A549 (cell line): ENCODE measurements around the gene KPTN. TPM values are rescaled to one million over a fixed set of nuclear protein-coding genes. Genes with fewer than 3 reads are reported as not detected.
A peak's percentile ranks its signal among the peaks of the same experiment; 100 is the strongest.
"Not testable (repeated sequence)": the region's sequence is repeated elsewhere in the genome, so short reads cannot be mapped to it uniquely, and the experiment has no call there.

ENCODE experiments used
- ATAC-seq, 2 experiments: fragments of 200-7000 bp in 1 of 2; fragments of >200 bp in 1 of 2; cut with Nextera tagmentation in 1 of 2; cut with Tn5 transposase in 1 of 2; 3 replicates each; pipeline versions ENCODE4 v1.8.0 to v1.9.1; 2018 to 2020; ENCODE audit warnings: mild to moderate bottlenecking in 1 of 2, moderate library complexity in 1 of 2
- CTCF ChIA-PET: fragments of 300-600 bp; sonication (Branson Sonifier 250); formaldehyde crosslinking; extraction: SDS; loops from one replicate; lab custom pipeline; 2021; ENCODE audit warnings: antibody characterized with exemption, inconsistent platforms; lab: Yijun Ruan, JAX
- POLR2A ChIA-PET: fragments of 350-600 bp; formaldehyde crosslinking; extraction: SDS; loops from one replicate; lab custom pipeline; 2021; ENCODE audit warnings: antibody characterized with exemption, inconsistent platforms; lab: Yijun Ruan, JAX
- DNase-seq, 2 experiments: peaks; one replicate each; pipeline versions ENCODE4 v3.0.0 to v3.0.0-alpha.2; 2011 to 2016; ENCODE audit warnings: low read depth in 1 of 2, low spot score in 1 of 2
- FAIRE-seq: peaks from 2 replicates; lab custom pipeline; 2011; peaks lifted over from hg19 to GRCh38; lab: Jason Lieb, UNC
- H3K27ac ChIP-seq, 2 experiments: fragments of >200 bp; sonication (Bioruptor Twin); formaldehyde crosslinking; 3 replicates each; pipeline ENCODE4 v1.5.1; 2016 to 2017
- H3K4me1 ChIP-seq: fragments of >200 bp; sonication (Bioruptor Twin); formaldehyde crosslinking; 3 replicates; pipeline ENCODE4 v1.6.1; 2016
- H3K4me2 ChIP-seq: fragments of >200 bp; sonication (Bioruptor Twin); formaldehyde crosslinking; 3 replicates; pipeline ENCODE4 v1.6.1; 2016
- H3K4me3 ChIP-seq: fragments of >200 bp; sonication (Bioruptor Twin); formaldehyde crosslinking; 3 replicates; pipeline ENCODE4 v1.5.1; 2016
- H3K9me3 ChIP-seq: fragments of >200 bp; sonication (Bioruptor Twin); formaldehyde crosslinking; 3 replicates; pipeline ENCODE4 v1.6.1; 2016
- BHLHE40 ChIP-seq: IDR thresholded peaks from 2 replicates; pipeline ENCODE4 v1.6.1; 2012; ENCODE audit warnings: low read depth, low read length, inconsistent platforms
- CBX2 ChIP-seq: fragments of 200-600 bp; sonication (generic); IDR thresholded peaks from 2 replicates; pipeline ENCODE4 v1.6.1; 2016; ENCODE audit warnings: low read depth, mild to moderate bottlenecking, borderline replicate concordance
- CHD2 ChIP-seq: fragments of 150-350 bp; IDR thresholded peaks from 2 replicates; pipeline ENCODE4 v1.6.1; 2014; ENCODE audit warnings: low read length; ENCODE audit not compliant: partially characterized antibody
- FOSL2 ChIP-seq, 2 experiments: fragments of 450-650 bp in 1 of 2; fragments of >200 bp in 1 of 2; sonication (Bioruptor Twin) in 1 of 2; formaldehyde crosslinking; IDR thresholded peaks; 2 replicates each; pipeline versions ENCODE4 v1.5.0 to v1.6.1; 2016 to 2020; ENCODE audit warnings: mild to moderate bottlenecking in 1 of 2, moderate library complexity in 1 of 2
- HOXA7 ChIP-seq: fragments of 250-450 bp; sonication (Bioruptor Pico); IDR thresholded peaks from 2 replicates; pipeline ENCODE4 v1.5.0; 2020; ENCODE audit warnings: mild to moderate bottlenecking, moderate library complexity
- KDM5A ChIP-seq: fragments of 200-600 bp; sonication (generic); IDR thresholded peaks from 2 replicates; pipeline ENCODE4 v1.6.1; 2016; ENCODE audit warnings: antibody characterized with exemption, mild to moderate bottlenecking
- MAZ ChIP-seq: fragments of 150-350 bp; IDR thresholded peaks from 2 replicates; pipeline ENCODE4 v1.6.1; 2014; ENCODE audit warnings: antibody characterized with exemption, low read depth, low read length, borderline replicate concordance
- NPAS2 ChIP-seq: fragments of 250-450 bp; sonication (Bioruptor Pico); IDR thresholded peaks from 2 replicates; pipeline ENCODE4 v1.8.0; 2022; ENCODE audit warnings: mild to moderate bottlenecking, moderate library complexity, borderline replicate concordance
- PHF8 ChIP-seq: fragments of 200-600 bp; sonication (generic); IDR thresholded peaks from 2 replicates; pipeline ENCODE4 v1.6.1; 2016; ENCODE audit warnings: low read depth, mild to moderate bottlenecking, antibody characterized with exemption, moderate library complexity, borderline replicate concordance
- POLR2A ChIP-seq: IDR thresholded peaks from 2 replicates; pipeline ENCODE4 v1.6.1; 2012; ENCODE audit warnings: mild to moderate bottlenecking, low read length
- POLR2AphosphoS2 ChIP-seq: conservative IDR thresholded peaks from 2 replicates; pipeline ENCODE4 v1.6.1; 2012; ENCODE audit warnings: low read length, improper control_type of control experiment, inconsistent platforms
- RFX5 ChIP-seq: fragments of 450-650 bp; IDR thresholded peaks from 2 replicates; pipeline ENCODE4 v1.7.1; 2014; ENCODE audit warnings: antibody characterized with exemption, mild to moderate bottlenecking, moderate library complexity
- SMC3 ChIP-seq: fragments of >200 bp; sonication (Bioruptor Twin); formaldehyde crosslinking; IDR thresholded peaks from 3 replicates; pipeline ENCODE4 v1.6.1; 2018; ENCODE audit warnings: inconsistent platforms
- TFCP2L1 ChIP-seq: fragments of 250-450 bp; sonication (Bioruptor Pico); IDR thresholded peaks from 2 replicates; pipeline ENCODE4 v1.5.0; 2021; ENCODE audit warnings: mild to moderate bottlenecking
- TP53 ChIP-seq: fragments of 250-450 bp; sonication (Bioruptor Pico); IDR thresholded peaks from 2 replicates; pipeline ENCODE4 v1.5.0; 2021; ENCODE audit warnings: mild to moderate bottlenecking, moderate library complexity
- ZSCAN20 ChIP-seq: fragments of 250-450 bp; sonication (Bioruptor Pico); IDR thresholded peaks from 2 replicates; pipeline ENCODE4 v1.8.0; 2022; ENCODE audit warnings: mild to moderate bottlenecking, moderate library complexity
- WGBS: methylation state at CpG from one replicate; pipeline ENCODE4 v1.1.6; 2017; ENCODE audit errors: missing lambda C conversion rate; 5-methylcytosine and 5-hydroxymethylcytosine counted together
- polyA plus RNA-seq, 4 experiments: library from polyadenylated mRNA; depleted of rRNA in 3 of 4; stranded (reverse); fragments of >200 nt; fragmentation: RNase III in 1 of 4; extraction: RNeasy Plus Mini Kit Qiagen cat#74134 plus additional on column Dnase treatment in 1 of 4; gene quantifications; 2 replicates in 3 of 4; 3 replicates in 1 of 4; pipeline ENCODE4 v1.2.3, GENCODE V29; 2011 to 2017
- TF ChIP-seq, protein P1 (sequence below): IDR thresholded peaks from 2 replicates; pipeline ENCODE4 v1.6.1; 2012
- TF ChIP-seq, protein P2 (sequence below): IDR thresholded peaks from 2 replicates; pipeline ENCODE4 v1.6.1; 2012
- TF ChIP-seq, protein P3 (sequence below): fragments of 200-600 bp; sonication (generic); IDR thresholded peaks from 2 replicates; pipeline ENCODE4 v1.6.1; 2016; ENCODE audit warnings: antibody characterized with exemption, mild to moderate bottlenecking, moderate library complexity
- TF ChIP-seq, protein P4 (sequence below): fragments of 250-450 bp; sonication (Bioruptor Pico); IDR thresholded peaks from 2 replicates; pipeline ENCODE4 v1.5.0; 2021; ENCODE audit warnings: mild to moderate bottlenecking, moderate library complexity, borderline replicate concordance
- TF ChIP-seq, protein P5 (sequence below): fragments of >200 bp; sonication (Bioruptor Twin); formaldehyde crosslinking; IDR thresholded peaks from 3 replicates; pipeline ENCODE4 v1.6.1; 2016

Gene KPTN
- polyA plus RNA-seq, 2 of the 4 experiments (the other 2 are of a cell fraction) = 10.6 to 20.6 TPM

DNA sequence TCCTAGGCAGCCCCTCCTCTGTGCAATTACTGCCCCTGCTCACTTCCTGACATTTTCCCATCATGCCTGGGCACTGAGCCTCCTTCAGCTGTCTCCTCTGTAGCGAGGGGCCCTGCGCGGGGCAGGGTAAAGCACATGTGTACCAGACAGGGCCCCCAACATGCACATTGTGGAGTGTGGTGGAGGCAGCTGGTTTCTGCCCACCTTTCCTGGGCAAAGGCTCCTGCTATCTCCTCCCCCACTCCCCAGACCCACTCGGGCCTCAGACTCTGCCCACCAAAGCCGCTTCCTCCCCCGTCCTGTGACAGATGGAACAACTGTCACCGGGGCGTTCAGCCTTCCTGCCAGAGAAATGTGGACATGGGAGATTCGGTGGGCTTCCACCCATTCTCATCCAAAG, 2.9 kb upstream of the KPTN start (continued):
- TF ChIP-seq, protein P1, sequence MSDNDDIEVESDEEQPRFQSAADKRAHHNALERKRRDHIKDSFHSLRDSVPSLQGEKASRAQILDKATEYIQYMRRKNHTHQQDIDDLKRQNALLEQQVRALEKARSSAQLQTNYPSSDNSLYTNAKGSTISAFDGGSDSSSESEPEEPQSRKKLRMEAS = no peak
- TF ChIP-seq, protein P2, sequence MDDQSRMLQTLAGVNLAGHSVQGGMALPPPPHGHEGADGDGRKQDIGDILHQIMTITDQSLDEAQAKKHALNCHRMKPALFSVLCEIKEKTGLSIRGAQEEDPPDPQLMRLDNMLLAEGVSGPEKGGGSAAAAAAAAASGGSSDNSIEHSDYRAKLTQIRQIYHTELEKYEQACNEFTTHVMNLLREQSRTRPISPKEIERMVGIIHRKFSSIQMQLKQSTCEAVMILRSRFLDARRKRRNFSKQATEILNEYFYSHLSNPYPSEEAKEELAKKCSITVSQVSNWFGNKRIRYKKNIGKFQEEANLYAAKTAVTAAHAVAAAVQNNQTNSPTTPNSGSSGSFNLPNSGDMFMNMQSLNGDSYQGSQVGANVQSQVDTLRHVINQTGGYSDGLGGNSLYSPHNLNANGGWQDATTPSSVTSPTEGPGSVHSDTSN = no peak

DNA sequence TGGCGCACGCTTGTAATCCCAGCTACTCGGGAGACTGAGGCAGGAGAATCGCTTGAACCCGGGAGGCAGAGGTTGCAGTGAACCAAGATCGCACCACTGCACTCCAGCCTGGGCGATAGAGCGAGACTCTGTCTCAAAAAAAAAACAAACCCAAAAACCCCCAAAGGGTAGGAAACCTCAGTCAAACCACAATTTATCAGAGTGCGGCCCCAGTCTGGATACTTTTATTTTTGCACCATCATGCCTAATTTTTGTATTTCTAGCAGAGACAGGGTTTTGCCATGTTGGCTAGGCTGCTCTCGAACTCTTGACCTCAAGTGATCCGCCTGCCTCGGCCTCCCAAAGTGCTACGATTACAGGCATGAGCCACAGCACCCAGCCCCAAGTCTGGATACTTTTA, 2.2 kb upstream of the KPTN start:
- not testable (repeated sequence) for FAIRE-seq
- 94% methylated on average over 13 of the region's 13 CpGs for WGBS

DNA sequence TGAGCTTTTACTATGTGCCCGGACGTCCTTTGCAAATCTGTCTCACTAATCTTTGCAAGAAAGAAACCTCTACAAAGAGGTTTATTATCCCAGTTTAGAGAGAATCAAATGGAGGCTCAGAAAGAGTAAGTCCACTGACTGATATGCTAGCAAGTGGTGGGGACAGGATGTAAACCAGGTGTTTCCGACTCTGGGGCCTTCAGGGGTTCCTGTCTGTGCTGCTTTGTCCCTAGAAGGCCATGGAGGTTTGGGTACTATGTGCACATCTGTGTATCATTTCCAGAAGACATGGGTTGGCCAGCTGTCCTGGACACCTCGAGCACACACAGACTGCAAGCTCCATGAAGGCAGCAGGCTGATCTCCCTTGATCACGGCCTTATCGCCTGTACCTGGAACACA, 1.2 kb upstream of the KPTN start:
- Histone ChIP-seq H3K4me1 (peaks cover 12% of the 10 kb centered on the region; the same call in 2 of the 3 replicates), H3K4me2 (peak overlapping the region; percentile 71), H3K27ac (peak overlapping the region in 1 of 2 experiments; percentile 97; a peak in 1 of 6 replicates), H3K9me3 (no peaks in the 10 kb centered on the region), H3K4me3 (no peak overlapping the region)
- TF ChIP-seq MAZ (no peak), BHLHE40 (no peak), FOSL2 (IDR thresholded peaks at IDR 0.05) (no peak), FOSL2 (CRISPR knock-in tag; IDR thresholded peaks at IDR 0.05) (no peak), KDM5A (no peak), POLR2AphosphoS2 (no peak), TFCP2L1 (no peak), PHF8 (no peak), TP53 (no peak), CHD2 (no peak), SMC3 (no peak)
- TF ChIP-seq, protein P3, sequence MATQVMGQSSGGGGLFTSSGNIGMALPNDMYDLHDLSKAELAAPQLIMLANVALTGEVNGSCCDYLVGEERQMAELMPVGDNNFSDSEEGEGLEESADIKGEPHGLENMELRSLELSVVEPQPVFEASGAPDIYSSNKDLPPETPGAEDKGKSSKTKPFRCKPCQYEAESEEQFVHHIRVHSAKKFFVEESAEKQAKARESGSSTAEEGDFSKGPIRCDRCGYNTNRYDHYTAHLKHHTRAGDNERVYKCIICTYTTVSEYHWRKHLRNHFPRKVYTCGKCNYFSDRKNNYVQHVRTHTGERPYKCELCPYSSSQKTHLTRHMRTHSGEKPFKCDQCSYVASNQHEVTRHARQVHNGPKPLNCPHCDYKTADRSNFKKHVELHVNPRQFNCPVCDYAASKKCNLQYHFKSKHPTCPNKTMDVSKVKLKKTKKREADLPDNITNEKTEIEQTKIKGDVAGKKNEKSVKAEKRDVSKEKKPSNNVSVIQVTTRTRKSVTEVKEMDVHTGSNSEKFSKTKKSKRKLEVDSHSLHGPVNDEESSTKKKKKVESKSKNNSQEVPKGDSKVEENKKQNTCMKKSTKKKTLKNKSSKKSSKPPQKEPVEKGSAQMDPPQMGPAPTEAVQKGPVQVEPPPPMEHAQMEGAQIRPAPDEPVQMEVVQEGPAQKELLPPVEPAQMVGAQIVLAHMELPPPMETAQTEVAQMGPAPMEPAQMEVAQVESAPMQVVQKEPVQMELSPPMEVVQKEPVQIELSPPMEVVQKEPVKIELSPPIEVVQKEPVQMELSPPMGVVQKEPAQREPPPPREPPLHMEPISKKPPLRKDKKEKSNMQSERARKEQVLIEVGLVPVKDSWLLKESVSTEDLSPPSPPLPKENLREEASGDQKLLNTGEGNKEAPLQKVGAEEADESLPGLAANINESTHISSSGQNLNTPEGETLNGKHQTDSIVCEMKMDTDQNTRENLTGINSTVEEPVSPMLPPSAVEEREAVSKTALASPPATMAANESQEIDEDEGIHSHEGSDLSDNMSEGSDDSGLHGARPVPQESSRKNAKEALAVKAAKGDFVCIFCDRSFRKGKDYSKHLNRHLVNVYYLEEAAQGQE = no peak
- FAIRE-seq (no peak), ATAC-seq (no peak), DNase-seq (no peak)
- ChIA-PET POLR2A (no interaction called here), CTCF (interaction anchor here (0.9 to 5.8 kb wide), 17 partner anchors 9 to 229 kb away, joined by 3 to 84 read pairs (median 9); partner anchors contain the start of genes DHX34, EHD2 and NAPA)
- WGBS = 94% methylated on average over 6 of the region's 6 CpGs

More for the DNA sequence above, 2.2 kb upstream of the KPTN start:
- H3K4me1 ChIP-seq = peaks cover 12% of the 10 kb centered on the region; the same call in 2 of the 3 replicates
- not testable (repeated sequence) for H3K27ac ChIP-seq, ATAC-seq, DNase-seq, H3K9me3 ChIP-seq, H3K4me2 ChIP-seq, H3K4me3 ChIP-seq
- CTCF ChIA-PET = interaction anchor here (0.9 to 5.8 kb wide), 3 partner anchors 9 to 50 kb away, joined by 3 to 84 read pairs (median 30); partner anchors contain the start of gene NAPA
- POLR2A ChIA-PET = interaction anchor here (1.2 kb wide), 1 partner anchor 115 kb away, joined by 3 read pairs; no protein-coding TSS in a partner anchor

DNA sequence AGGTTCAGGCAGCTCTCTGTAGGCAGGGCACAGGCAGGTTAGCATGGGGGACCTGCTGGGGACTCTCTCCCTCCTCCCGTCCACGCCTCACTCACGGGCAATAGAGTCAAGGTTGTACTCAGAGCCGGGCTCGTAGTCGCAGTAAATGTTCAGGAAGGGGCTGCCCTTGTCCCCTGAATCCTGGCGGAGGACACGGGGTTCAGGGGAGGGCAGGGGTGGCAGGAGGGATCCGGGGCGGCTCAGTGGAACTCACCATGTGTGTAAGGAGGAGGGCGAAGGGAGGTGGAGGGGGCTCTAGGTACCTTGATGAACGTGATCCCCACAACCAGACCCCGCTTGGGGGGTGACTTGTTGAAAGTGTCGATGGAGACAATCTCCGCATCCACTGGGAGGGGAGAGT, 819 bp downstream of the KPTN start:
- CTCF ChIA-PET = interaction anchor here (0.6 to 5.8 kb wide), 39 partner anchors 8 to 364 kb away, joined by 3 to 84 read pairs (median 7); partner anchors contain the start of genes EHD2, NAPA and SLC8A2
- no peak for DNase-seq
- Histone ChIP-seq H3K9me3 (no peaks in the 10 kb centered on the region), H3K27ac (peak overlapping the region; percentile 96 to 97), H3K4me2 (peak overlapping the region; percentile 71), H3K4me3 (peak overlapping the region; percentile 53), H3K4me1 (peaks cover 12% of the 10 kb centered on the region; the same call in 2 of the 3 replicates)
- no peak for FAIRE-seq
- 84% methylated on average over 15 of the region's 15 CpGs for WGBS
- no peak for ATAC-seq
- POLR2A ChIA-PET = interaction anchor here (0.5 to 1.7 kb wide), 18 partner anchors 7 to 985 kb away, joined by 3 to 15 read pairs (median 4); partner anchors contain the start of genes INAFM1 and NAPA
- TF ChIP-seq SMC3 = no peak
- TF ChIP-seq, protein P4, sequence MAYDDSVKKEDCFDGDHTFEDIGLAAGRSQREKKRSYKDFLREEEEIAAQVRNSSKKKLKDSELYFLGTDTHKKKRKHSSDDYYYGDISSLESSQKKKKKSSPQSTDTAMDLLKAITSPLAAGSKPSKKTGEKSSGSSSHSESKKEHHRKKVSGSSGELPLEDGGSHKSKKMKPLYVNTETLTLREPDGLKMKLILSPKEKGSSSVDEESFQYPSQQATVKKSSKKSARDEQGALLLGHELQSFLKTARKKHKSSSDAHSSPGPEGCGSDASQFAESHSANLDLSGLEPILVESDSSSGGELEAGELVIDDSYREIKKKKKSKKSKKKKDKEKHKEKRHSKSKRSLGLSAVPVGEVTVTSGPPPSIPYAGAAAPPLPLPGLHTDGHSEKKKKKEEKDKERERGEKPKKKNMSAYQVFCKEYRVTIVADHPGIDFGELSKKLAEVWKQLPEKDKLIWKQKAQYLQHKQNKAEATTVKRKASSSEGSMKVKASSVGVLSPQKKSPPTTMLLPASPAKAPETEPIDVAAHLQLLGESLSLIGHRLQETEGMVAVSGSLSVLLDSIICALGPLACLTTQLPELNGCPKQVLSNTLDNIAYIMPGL (CRISPR knock-in tag) = no peak
- TF ChIP-seq, protein P2 = no peak
- no peak for TF ChIP-seq ZSCAN20 (CRISPR knock-in tag)
- no peak for TF ChIP-seq NPAS2 (CRISPR knock-in tag)
- no peak for TF ChIP-seq CBX2
- TF ChIP-seq, protein P5, sequence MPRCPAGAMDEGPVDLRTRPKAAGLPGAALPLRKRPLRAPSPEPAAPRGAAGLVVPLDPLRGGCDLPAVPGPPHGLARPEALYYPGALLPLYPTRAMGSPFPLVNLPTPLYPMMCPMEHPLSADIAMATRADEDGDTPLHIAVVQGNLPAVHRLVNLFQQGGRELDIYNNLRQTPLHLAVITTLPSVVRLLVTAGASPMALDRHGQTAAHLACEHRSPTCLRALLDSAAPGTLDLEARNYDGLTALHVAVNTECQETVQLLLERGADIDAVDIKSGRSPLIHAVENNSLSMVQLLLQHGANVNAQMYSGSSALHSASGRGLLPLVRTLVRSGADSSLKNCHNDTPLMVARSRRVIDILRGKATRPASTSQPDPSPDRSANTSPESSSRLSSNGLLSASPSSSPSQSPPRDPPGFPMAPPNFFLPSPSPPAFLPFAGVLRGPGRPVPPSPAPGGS = no peak
- TF ChIP-seq POLR2A = no peak
- TF ChIP-seq HOXA7 (CRISPR knock-in tag) = no peak
- TF ChIP-seq PHF8 = no peak
- no peak for TF ChIP-seq RFX5
- no peak for TF ChIP-seq KDM5A
